Retina (tissue), 1 donor: ENCODE data around the gene ABCB11.
"Not testable (repeated sequence)": the region's sequence is repeated elsewhere in the genome, so short reads cannot be mapped to it uniquely, and the experiment has no call there.

Experiments used
- DNase-seq: peaks from one replicate; pipeline ENCODE4 v3.0.0-alpha.2; 2016

The ABCB11 gene

GRCh38 chr2:169041594-169041993 lies 10.5 kb upstream of the ABCB11 start:
- no peak for DNase-seq

DNA sequence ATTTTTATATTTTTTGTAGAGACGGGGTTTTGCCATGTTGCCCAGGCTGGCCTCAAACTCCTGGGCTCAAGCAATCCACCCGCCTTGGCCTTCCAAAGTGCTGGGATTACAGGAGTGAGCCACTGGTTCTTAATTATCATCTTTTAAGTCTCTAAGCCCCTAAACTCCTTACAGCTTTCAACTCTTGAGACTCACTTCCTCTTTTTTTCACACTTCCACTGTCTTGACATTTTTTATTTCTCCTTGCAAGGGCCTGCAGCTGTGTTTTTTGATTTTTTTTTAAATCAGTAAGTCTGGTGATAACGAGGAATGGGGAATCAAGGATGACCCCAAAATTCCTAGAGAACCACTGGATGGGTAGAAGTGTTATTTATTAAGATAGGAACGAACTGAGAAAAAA lies 8.6 kb upstream of the ABCB11 start:
- no peak for DNase-seq

- no peak for DNase-seq
Measured at GRCh38 chr2:169038338-169038757, 7.2 kb upstream of the ABCB11 start.

DNA sequence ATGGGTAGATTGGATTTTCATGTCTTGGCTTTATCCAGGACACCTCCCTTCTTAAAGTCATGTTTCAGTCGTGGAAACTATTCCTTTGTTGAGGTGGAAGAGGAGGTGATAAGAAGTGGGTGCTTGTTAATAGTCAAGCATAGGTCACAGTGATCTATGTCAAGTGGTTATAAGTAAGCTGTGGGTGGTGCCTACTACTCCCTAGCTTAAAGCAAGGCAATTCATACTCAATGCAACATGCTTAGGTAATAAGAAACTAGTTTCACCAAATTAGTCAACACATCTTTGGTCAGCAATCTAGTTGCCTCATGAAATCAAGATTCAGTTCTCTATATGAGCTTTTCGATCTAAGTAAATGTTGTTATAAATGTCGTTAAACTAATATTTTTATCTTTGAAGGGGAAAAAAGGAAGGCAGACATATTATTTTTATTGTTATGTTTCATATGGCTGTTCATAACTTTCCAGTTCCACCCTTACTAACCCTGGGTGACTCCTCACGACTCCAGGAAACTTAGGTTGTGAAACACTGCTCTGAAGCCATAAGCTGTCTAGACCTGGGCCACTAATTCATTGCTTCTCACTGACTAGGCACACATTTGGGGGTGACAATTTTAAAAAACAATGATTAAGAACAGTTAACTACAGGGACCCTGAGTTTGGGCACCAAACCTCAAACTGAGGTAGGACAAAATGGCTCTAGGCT lies 5.8 kb upstream of the ABCB11 start:
- DNase-seq = no peak

- no peak for DNase-seq
Measured at GRCh38 chr2:169035887-169036286, 4.8 kb upstream of the ABCB11 start.

DNA sequence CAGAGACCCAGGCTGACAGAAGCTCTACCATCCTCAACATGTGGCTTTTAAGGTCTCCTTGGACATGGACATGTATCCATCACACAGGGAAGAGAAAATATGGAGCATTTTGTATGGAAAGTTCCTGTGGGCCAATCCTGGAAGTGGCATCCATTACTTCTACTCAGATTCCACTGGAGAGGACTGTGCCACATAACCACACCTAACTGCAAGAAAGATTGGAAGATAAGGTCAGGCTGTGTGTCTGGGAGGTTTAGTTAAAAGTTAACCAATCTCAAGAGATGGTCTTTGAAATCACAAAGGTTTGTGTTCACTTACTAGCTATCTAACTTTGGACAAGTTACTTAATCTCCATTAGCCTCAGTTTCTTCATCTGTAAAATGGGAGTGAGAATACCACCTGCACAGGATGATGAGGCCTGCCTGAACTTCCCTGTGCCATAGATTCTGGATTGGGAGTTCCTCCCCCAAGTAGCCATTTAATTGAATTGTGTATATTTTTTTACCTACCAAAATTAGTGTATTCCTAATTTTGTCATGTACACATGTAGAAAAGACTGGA lies 3.9 kb upstream of the ABCB11 start:
- DNase-seq = no peak

DNA sequence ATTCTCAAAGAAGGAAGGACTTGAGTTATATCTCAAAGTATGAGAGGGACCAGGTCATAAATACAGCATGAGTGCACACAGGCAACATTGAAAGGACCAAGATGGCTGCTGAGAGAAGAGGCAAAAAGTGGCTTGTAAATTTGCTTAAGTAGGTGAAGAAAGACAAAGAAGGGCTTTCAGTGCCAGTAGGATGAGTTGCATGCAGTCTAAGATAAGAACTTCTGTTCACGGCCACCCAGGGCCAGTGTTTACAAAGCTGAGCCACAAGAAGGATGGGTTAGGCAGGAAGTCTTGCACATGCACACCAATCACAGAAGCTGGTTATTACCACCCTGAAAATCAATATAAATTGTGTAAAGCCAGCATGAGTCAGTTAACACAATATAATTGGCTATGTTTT lies 3.1 kb upstream of the ABCB11 start:
- DNase-seq = no peak

DNA sequence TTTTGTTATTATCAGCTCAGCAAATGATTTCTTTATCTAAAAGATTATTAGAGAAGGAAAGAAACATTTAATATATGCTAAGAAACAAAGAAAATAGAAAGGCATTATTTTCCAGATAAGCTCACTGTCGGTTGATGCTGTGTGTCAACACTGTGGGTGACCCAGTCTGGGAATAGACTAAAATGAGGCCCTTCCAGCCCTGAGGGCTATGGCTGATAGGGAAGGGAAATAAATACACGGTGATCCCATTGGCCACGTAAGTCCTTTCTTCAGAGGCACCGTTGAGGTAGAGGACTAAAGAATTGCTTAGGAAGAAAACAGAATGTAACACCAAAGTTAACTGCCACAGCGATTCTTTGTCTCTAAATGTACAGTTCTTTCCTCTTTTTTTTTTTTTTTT lies 1.8 kb downstream of the ABCB11 start:
- DNase-seq = no peak

- DNase-seq = no peak
Measured at GRCh38 chr2:169027234-169027633, 3.9 kb downstream of the ABCB11 start.

DNA sequence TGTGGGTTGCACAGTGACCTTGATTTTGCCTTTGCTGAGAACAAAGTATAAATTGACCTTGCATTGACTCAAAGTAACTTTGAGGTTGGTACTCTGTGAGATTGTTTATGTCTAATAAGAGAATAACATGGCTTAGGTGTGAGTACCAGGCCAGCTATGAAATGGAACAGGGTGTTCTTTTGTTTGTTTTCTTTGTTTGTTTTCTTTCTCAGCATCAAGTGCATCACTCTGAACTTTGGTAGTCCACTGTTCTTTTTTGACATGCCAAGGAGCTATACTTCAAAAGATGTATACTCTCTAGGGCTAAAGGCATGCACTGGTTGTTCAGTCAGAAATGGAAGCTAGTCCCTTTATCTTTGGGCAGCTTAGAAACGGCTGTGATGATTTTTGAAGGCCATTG lies 5.1 kb downstream of the ABCB11 start:
- no peak for DNase-seq

GRCh38 chr2:169023161-169023560 lies 8.0 kb downstream of the ABCB11 start:
- no peak for DNase-seq

- no peak for DNase-seq
Measured at GRCh38 chr2:169018390-169018789, 12.7 kb downstream of the ABCB11 start.

DNA sequence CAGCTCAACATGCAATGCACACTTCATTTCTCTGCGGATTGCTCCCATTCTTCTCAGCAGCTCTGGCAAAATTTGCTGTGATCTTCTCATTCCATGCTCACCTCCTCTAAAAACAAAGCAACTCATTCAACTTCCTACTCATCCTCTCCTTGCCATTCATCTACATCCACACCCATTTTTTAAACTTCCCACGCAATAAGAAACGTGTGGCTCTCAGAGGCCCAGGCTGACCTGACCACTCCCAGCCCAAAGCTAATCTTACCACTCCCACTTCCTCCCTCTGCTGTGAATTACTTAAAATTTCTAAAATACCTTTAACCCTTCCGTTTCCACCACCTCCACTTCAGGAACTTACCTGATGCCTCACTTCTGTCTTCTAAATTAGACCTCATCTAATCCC lies 15.2 kb downstream of the ABCB11 start:
- DNase-seq = no peak

- DNase-seq = no peak
Measured at GRCh38 chr2:169014780-169015179, 16.3 kb downstream of the ABCB11 start.

GRCh38 chr2:169013628-169014026 lies 17.5 kb downstream of the ABCB11 start:
- no peak for DNase-seq

- no peak for DNase-seq
Measured at GRCh38 chr2:169012812-169013627, 18.1 kb downstream of the ABCB11 start.

DNA sequence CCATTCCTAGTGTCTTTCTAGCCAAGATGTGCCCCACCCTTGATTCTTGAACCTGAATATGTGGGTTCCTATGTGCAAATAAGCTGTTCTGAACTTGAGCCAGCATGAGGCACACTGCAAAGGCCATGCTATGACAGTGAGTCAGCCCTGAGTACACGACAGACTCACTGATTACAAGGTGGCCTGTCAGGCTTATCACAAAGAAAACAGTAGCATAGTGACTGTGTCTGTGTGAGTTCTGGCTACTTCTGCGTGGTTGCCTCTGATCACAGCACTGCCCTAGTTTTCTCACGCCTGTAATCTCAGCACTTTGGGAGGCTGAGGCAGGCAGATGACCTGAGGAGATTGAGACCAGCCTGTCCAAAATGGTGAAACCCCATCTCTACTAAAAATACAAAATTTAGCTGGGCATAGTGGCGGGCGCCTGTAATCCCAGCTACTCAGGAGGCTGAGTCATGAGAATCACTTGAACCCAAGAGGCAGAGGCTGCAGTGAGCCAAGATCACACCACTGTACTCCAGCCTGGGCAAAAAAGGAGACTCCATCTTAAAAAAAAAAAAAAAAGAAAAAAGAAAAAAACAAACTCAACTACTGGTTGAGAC lies 18.8 kb downstream of the ABCB11 start:
- DNase-seq = not testable (repeated sequence)

GRCh38 chr2:169011698-169012097 lies 19.4 kb downstream of the ABCB11 start:
- DNase-seq = no peak

DNA sequence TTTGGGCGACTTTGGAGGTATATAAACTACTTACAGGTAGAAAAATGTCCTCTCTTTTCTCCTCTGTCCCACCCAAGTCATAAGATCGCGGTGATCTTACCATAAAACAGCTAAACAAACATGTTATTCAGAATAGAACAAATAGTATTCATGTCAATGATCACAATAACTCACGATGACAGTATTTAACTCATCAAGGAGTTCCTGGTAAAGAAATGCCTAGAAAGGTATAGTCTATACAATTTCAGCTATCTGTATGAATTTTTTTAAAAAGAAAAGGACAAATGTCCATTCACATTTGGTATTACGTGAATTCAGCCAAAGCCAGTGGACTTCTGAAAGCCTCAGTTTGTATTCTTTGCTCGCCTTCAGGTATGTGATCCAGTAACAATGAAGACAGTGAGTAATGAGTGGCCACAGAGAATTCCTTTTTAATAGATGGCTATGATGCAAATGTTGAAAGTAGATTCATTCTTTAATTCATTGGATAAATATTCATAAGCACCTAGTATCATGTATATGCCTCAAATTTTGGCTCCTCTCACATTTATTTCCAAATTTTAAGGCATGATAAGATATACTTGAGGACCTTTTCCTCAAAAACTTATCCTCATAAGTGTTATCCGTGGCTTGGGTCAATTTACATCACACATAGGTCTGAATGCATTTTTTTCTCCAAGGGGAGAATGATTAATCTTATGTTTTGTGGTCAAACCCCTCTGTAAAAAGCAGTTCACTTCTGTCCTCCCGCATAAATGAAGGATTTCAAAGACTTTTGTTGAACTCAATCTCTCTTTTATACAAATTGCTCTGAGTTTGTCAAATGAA lies 20.3 kb downstream of the ABCB11 start:
- no peak for DNase-seq

- no peak for DNase-seq
Measured at GRCh38 chr2:169009865-169010579, 21.1 kb downstream of the ABCB11 start.

DNA sequence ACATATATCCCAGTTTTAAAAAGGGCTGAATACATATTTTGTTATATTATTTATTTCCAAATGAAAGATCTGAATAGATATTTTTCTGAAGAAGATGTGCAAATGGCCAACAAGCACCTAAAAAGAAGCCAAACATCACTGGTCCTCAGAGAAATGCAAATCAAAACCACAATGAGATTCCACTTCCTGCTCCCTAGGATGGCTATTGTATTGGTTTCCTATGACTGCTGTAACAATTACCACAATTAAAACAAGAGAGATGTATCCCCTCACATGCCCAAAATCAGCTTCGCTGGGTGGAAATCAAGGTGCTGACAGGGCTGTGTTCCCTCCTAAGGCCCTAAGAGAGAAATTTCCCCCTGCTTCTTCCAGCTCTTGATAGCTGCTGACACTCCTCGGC lies 23.2 kb downstream of the ABCB11 start:
- no peak for DNase-seq

- no peak for DNase-seq
Measured at GRCh38 chr2:169007356-169007755, 23.8 kb downstream of the ABCB11 start.
